HG02852 (cell line): ENCODE results near the gene PIH1D1.

ENCODE experiments used
- ATAC-seq: cut with Tn5 transposase; IDR thresholded peaks from one replicate; pipeline ENCODE4 v1.9.1; 2021; ENCODE audit warnings: mild to moderate bottlenecking, moderate library complexity; ENCODE audit not compliant: unreplicated experiment

Gene PIH1D1

GRCh38 chr19:49421039-49421877 lies 30.4 kb downstream of the PIH1D1 start:
- no peak for ATAC-seq

- ATAC-seq, result no peak
Observed at GRCh38 chr19:49420227-49420626, 31.4 kb downstream of the PIH1D1 start.

GRCh38 chr19:49419173-49419572 lies 32.4 kb downstream of the PIH1D1 start:
- ATAC-seq, result no peak

GRCh38 chr19:49418511-49418910 lies 33.1 kb downstream of the PIH1D1 start:
- no peak for ATAC-seq

GRCh38 chr19:49417088-49417487 lies 34.5 kb downstream of the PIH1D1 start:
- ATAC-seq, result no peak

GRCh38 chr19:49415810-49416200 lies 35.8 kb downstream of the PIH1D1 start:
- ATAC-seq, result no peak

GRCh38 chr19:49415102-49415809 lies 36.4 kb downstream of the PIH1D1 start:
- no peak for ATAC-seq

- no peak for ATAC-seq
Observed at GRCh38 chr19:49414256-49414655, 37.4 kb downstream of the PIH1D1 start.

GRCh38 chr19:49413348-49413747 lies 38.3 kb downstream of the PIH1D1 start:
- no peak for ATAC-seq

- no peak for ATAC-seq
Observed at GRCh38 chr19:49411681-49412326, 39.8 kb downstream of the PIH1D1 start.

- no peak for ATAC-seq
Observed at GRCh38 chr19:49409441-49410029, 42.1 kb downstream of the PIH1D1 start.

- no peak for ATAC-seq
Observed at GRCh38 chr19:49408816-49409440, 42.7 kb downstream of the PIH1D1 start.

GRCh38 chr19:49407482-49408015 lies 44.1 kb downstream of the PIH1D1 start:
- ATAC-seq, result no peak

- ATAC-seq, result no peak
Observed at GRCh38 chr19:49407079-49407478, 44.5 kb downstream of the PIH1D1 start.

- no peak for ATAC-seq
Observed at GRCh38 chr19:49403404-49404187, 48.0 kb downstream of the PIH1D1 start.

- ATAC-seq, result no peak
Observed at GRCh38 chr19:49400029-49400428, 51.6 kb downstream of the PIH1D1 start.

GRCh38 chr19:49398931-49399330 lies 52.7 kb downstream of the PIH1D1 start:
- no peak for ATAC-seq

- no peak for ATAC-seq
Observed at GRCh38 chr19:49398001-49398615, 53.5 kb downstream of the PIH1D1 start.

- ATAC-seq, result no peak
Observed at GRCh38 chr19:49396738-49397505, 54.7 kb downstream of the PIH1D1 start.
